Upper lobe of right lung (tissue), 1 donor: Measurements from ENCODE around the gene SRPK2. TPM values are rescaled to one million over a fixed set of nuclear protein-coding genes. Genes with fewer than 3 reads are reported as not detected.

ENCODE experiments used
- ATAC-seq: fragments of 200-7000 bp; cut with Tn5 transposase; one replicate; pipeline ENCODE4 v1.9.1; 2020; ENCODE audit warnings: mild to moderate bottlenecking, moderate library complexity
- DNase-seq: peaks from one replicate; pipeline ENCODE4 v3.0.0-alpha.2; 2020
- H3K27ac ChIP-seq: fragments of 200-600 bp; one replicate; pipeline ENCODE4 v1.8.0; 2022
- H3K27me3 ChIP-seq: fragments of 200-600 bp; one replicate; pipeline ENCODE4 v1.8.0; 2022; ENCODE audit warnings: mild to moderate bottlenecking
- H3K36me3 ChIP-seq: fragments of 200-600 bp; one replicate; pipeline ENCODE4 v1.8.0; 2022
- H3K4me1 ChIP-seq: fragments of 200-600 bp; one replicate; pipeline ENCODE4 v1.8.0; 2022
- H3K4me3 ChIP-seq: fragments of 200-600 bp; one replicate; pipeline ENCODE4 v1.8.0; 2022; ENCODE audit warnings: mild to moderate bottlenecking
- H3K9me3 ChIP-seq: fragments of 200-600 bp; one replicate; pipeline ENCODE4 v1.8.0; 2022
- intact Hi-C: fragments of 100-400 bp; cut with DNase I; formaldehyde crosslinking; loops from one replicate; pipeline ENCODE4 v1.11.0; 2022
- total RNA-seq: library from RNA; stranded (reverse); fragmentation: NEBNext Ultra II Directional; extraction: Animal tissue kit (Norgen Biotek cat#: 25700); gene quantifications from one replicate; pipeline ENCODE4 v1.2.1, GENCODE V29; 2021
- TF ChIP-seq, protein P1 (sequence below): fragments of 200-600 bp; IDR thresholded peaks from one replicate; pipeline ENCODE4 v1.8.0; 2022; ENCODE audit warnings: antibody characterized with exemption
- donor health status: DM: no; HTN: yes; CAD: no; lungs with severe emphysema.

SRPK2 gene
- total RNA-seq, 1 donor from 2014 or later: 48.5 TPM

DNA sequence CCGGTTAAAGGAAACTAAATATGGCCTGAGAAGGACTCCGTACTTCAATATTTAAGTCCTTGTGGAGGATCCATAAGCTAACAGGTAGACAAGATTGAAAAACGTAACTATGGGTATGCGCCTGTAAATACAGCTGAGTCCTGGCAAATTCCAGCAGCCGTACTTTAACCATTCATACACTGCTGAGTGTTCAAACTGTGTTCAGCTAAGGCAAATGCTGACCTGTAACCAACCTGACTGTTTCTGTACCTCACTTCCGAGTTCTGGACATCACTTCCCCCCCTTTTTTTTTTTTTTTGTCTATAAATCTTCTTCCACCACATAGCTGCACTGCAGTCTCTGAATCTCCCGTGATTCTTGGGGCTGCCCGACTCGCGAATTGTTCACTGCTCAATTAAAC lies 69.1 kb downstream of the SRPK2 start:
- ATAC-seq: no peak
- Histone ChIP-seq H3K27ac (no peak overlapping the region), H3K27me3 (no peaks in the 10 kb centered on the region), H3K4me3 (no peak overlapping the region), H3K9me3 (no peaks in the 10 kb centered on the region), H3K36me3 (no peaks in the 10 kb centered on the region), H3K4me1 (no peaks in the 10 kb centered on the region)
- intact Hi-C loops: no loop called here
- no peak for DNase-seq
- TF ChIP-seq, protein P1, sequence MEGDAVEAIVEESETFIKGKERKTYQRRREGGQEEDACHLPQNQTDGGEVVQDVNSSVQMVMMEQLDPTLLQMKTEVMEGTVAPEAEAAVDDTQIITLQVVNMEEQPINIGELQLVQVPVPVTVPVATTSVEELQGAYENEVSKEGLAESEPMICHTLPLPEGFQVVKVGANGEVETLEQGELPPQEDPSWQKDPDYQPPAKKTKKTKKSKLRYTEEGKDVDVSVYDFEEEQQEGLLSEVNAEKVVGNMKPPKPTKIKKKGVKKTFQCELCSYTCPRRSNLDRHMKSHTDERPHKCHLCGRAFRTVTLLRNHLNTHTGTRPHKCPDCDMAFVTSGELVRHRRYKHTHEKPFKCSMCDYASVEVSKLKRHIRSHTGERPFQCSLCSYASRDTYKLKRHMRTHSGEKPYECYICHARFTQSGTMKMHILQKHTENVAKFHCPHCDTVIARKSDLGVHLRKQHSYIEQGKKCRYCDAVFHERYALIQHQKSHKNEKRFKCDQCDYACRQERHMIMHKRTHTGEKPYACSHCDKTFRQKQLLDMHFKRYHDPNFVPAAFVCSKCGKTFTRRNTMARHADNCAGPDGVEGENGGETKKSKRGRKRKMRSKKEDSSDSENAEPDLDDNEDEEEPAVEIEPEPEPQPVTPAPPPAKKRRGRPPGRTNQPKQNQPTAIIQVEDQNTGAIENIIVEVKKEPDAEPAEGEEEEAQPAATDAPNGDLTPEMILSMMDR: no peak

DNA sequence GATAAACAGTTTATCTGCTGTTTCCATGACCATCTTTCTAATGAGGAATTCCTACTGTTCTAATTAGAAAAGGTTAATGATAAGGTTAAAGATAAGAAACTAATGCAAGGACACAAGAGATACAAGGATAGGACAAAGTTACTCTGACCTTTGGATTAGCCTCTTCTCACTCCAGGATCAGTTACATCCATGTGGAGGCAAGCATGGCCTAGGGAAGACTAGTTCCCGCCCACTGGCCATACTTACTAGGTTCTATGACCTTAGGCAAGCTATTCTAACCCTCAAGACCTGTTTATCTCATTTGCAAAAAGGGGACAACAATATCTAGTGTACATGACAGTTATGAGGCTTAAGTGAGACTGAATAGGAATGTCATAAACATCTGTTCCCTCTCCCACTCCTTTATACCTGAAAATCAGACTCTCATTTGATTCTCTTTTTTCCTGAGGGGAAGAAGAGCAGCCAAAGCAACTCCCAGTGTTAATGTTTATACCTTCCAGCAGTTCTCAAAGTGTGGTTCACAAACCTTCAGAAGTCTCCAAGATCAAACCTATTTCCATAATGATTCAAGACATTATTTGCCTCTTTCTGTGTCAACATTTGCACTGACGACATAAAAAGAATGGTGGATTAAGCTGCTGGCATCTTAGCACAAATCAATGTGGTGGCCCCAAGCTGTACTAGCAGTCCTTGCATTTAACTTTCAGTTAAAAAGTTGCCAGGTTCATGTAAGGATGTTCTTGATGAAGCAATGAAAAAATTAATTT lies 72.0 kb downstream of the SRPK2 start:
- H3K36me3 ChIP-seq: no peaks in the 10 kb centered on the region
- no peak overlapping the region for H3K4me3 ChIP-seq
- TF ChIP-seq, protein P1: no peak
- ATAC-seq (no peak), DNase-seq (no peak)
- no peaks in the 10 kb centered on the region for H3K4me1 ChIP-seq
- intact Hi-C loops: no loop called here
- H3K27me3 ChIP-seq: no peaks in the 10 kb centered on the region
- H3K9me3 ChIP-seq: no peaks in the 10 kb centered on the region
- no peak overlapping the region for H3K27ac ChIP-seq

DNA sequence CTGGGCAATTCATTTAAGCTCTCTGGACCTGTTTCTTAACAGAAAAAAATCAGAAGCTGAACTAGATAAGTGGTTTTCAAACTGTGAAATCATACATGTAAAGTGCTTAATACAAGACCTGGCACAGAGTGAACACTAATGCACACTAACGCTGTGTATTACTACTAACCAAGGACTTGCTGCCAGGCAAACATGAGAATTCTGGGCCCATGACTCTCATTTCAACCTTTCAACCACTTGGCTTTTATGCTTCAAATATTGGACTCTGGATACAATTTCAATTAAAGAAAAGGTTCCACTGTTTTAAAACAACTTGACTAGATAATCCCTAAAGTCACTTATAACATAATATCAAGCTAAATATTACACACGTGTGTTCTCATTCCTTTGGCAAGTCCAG lies 73.4 kb downstream of the SRPK2 start:
- Histone ChIP-seq H3K4me3 (no peak overlapping the region), H3K27me3 (no peaks in the 10 kb centered on the region), H3K36me3 (no peaks in the 10 kb centered on the region), H3K27ac (no peak overlapping the region), H3K4me1 (no peaks in the 10 kb centered on the region), H3K9me3 (no peaks in the 10 kb centered on the region)
- no peak for ATAC-seq
- TF ChIP-seq, protein P1: no peak
- intact Hi-C loops: no loop called here
- DNase-seq: no peak

DNA sequence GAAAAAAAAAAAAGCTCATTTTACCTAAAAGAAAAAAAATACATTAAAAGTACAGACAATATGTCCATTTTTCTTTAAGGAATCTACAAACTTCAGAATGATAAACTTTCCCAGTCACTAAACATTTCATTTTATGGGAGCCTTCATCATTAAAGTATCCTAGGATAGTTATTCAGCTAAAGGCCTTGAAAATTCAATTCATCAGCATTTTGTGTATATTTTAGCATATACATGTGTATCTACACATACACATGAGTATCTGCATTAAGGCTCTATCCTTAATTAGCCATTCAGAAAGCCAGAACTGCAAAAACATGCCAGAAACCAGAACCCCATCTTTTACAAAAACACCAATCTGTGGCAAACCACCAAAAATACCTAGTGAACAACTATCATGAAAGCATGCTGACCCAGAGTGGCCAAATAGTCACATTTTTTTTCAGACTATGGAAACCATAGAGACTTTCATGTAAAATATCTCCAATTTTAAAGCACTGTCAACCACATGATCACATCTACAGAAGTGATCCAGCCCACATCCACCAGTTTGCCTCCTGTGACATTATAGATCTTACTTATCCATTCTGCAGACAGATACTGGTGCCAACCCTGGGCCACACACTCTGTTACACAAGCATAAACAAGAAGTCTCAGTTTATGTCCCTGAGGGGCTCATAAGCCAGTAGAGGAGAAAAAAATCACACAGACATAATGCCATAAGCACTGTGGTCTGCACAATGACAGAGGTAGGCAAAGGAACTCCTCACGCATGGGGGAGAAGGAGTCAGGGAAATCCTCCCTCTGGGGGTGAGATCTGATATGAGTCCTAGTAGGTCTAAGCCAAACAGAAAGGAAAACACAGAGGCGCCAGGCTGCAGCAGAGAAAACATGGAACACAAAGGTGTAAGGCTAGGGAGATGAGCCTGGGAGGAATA lies 79.2 kb downstream of the SRPK2 start:
- no peak for DNase-seq
- ATAC-seq: no peak
- no peak overlapping the region for H3K4me3 ChIP-seq
- no peaks in the 10 kb centered on the region for H3K27me3 ChIP-seq
- intact Hi-C loops: no loop called here
- H3K9me3 ChIP-seq: no peaks in the 10 kb centered on the region
- H3K4me1 ChIP-seq: peaks cover 5% of the 10 kb centered on the region
- no peak overlapping the region for H3K27ac ChIP-seq
- H3K36me3 ChIP-seq: no peaks in the 10 kb centered on the region
- TF ChIP-seq, protein P1: no peak

DNA sequence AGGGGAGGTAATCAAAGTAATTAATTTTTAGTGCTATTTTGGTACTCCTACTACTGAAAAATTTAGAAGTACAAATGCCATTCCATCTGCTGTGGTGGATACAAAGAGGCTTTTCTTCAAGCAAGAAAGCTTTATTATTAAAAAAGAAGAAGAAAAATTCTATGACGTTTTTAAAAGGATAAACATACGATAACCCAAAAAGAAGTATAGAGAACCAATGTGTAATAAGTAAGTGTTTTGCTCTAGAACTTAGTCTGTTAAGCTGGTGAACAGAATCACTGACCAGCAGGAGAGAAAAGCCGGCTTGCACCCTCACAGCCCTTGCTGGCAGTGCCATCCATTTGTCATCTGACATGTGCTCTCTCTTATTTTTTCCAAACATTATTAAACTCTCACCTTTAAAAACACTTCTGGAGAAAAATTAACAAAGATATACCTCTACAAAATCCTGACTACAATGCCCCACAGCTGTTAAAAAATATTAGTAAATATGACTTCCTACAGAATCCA lies 81.5 kb downstream of the SRPK2 start:
- no peak for DNase-seq
- H3K27me3 ChIP-seq: no peaks in the 10 kb centered on the region
- no peak overlapping the region for H3K27ac ChIP-seq
- H3K4me3 ChIP-seq: no peak overlapping the region
- H3K4me1 ChIP-seq: peaks cover 15% of the 10 kb centered on the region
- H3K9me3 ChIP-seq: no peaks in the 10 kb centered on the region
- intact Hi-C loops: no loop called here
- TF ChIP-seq, protein P1: no peak
- no peaks in the 10 kb centered on the region for H3K36me3 ChIP-seq
- ATAC-seq: no peak
